ENCODE results near the gene ACAT1.
"Not testable (repeated sequence)": the region's sequence is repeated elsewhere in the genome, so short reads cannot be mapped to it uniquely, and the experiment has no call there.

The ACAT1 gene

GRCh38 chr11:108147150-108147549 lies 25.8 kb downstream of the ACAT1 start:
- no peak for DNase-seq

DNA sequence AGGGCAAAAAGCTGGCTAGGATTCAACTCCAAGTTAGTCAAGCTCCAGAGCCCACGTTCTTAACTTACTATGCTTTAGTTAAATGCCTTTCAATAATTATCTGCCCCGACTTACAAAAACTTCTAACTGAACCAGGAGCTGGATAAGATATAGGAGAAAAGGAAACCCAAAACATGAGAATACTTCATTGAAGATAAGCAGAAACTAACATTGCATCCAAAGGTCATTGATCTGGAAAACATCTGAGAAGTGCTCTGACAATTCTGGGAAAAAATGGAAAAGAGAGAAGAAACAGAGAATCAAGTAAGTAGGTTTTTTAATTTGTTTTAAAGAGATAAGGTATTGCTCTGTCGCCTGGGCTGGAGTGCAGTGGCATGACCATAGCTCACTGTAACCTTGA lies 27.2 kb downstream of the ACAT1 start:
- DNase-seq = no peak

DNA sequence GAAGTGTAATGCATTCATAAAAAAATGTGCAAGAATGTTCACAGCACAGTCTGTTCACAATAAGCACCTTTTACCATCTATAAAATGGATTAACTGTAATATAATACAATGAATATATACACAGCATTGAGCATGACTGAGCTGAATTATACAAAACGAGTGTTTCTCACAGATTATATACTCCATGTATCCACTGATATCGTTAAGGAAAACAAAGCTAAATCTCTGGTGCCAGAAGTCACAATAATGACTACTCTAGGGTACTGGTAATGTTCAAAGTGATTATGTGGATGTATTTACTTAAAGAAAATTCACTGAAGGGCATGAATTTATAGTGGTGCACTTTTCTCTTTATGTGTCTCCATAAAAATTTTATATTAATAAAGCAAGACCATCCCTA lies 33.2 kb downstream of the ACAT1 start:
- DNase-seq = no peak

DNA sequence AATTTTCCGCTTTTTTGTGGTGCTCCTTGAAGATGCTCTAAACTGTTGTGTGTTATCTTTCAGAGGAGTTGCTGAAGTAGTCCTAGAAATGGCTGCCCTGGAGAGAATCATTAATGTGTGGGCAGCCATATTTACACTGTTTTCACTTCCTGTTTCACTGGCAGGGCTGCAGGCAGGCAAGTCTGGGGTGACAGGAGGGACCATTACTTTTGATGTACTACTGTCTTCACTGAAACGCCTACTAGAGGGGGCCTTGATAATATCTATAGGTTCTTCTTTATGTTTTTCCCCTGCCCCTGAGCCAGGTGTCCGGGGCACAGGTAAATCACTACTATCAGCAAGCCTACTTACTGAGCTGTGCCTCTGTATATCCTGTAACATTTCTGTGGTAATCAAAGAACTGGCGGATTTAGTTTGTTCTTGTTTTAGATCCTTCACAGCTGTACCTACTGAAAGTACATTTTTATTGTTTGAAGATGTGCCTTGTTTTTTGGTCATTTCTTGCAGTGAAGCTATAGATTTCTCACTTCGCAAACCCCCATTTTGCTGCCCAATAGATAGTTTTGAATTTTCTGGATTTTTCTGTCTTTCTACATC lies 39.7 kb downstream of the ACAT1 start:
- DNase-seq = no peak

DNA sequence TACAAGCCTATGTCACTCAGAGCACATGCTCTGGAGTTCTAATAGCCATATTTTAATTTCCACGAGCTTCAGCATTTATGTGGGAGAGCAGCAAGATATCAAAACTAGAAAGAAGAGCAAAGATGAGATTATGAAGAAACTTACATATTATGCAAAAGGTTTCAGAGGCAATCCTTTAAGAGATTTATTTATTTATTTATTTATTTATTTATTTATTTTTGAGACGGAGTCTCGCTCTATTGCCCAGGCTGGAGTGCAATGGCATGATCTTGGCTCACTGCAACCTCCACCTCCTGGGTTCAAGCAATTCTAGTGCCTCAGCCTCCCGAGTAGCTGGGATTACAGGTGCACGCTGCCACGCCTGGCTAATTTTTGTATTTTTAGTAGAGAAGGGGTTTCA lies 41.5 kb downstream of the ACAT1 start:
- not testable (repeated sequence) for DNase-seq

- DNase-seq = no peak
These were observed 46.3 kb downstream of the ACAT1 start for GRCh38 chr11:108167624-108168023.

GRCh38 chr11:108170184-108170583 lies 48.8 kb downstream of the ACAT1 start:
- DNase-seq = no peak

- no peak for DNase-seq
These were observed 56.2 kb downstream of the ACAT1 start for GRCh38 chr11:108177570-108177969.

DNA sequence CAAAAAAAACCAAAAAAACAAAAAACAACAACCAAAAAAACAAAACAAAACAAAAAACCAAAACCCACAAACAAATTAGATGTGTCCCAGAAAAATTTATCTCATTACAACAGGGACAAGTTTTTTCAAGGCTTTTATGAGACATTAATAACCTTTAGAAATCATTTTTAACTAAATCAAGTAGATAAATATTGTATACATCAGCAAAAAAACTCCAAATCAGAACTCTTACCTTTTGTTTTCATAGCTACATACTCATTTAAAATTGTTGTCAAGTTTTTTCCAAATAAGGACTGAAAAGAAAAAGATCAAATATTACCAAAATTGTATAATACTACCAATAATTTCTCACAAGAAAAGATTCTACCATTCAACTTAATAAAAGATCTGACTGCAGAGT lies 72.4 kb downstream of the ACAT1 start:
- DNase-seq = no peak

DNA sequence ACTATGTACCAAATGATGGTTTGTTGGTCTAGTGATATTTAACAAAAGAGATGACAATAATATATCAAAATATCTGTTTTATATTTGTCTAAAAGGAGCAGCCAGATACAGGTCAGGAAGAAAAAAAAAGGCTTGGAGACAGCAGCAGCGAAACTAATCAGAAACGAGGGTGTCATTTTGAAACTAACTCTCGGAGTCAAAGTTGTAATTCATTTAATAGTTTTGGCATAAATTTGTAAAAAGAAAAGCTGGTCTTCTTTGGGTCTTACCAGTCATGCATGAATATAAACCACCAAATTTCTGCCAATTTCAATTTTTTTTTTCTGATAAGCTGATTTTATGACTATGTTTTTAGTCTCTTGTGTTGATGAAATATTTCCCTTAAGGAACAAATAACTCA lies 75.5 kb downstream of the ACAT1 start:
- no peak for DNase-seq

Measured in activated T-cell treated with anti-CD3 and anti-CD28 coated beads, Interleukin-2, amount 50 U/mL, for 48 hours (primary cell).